ENCODE results near the gene MEA1.

The MEA1 gene

GRCh38 chr6:43020052-43020705, 6.4 kb upstream of the MEA1 start:
- H3K36me3 ChIP-seq, result peaks cover 78% of the 10 kb centered on the region
- peak overlapping the region; percentile 95 for H3K27ac ChIP-seq
- H3K4me3 ChIP-seq (ENCODE audit: low read depth, low read length), result no peak overlapping the region

GRCh38 chr6:43019152-43019551, 5.4 kb upstream of the MEA1 start:
- Histone ChIP-seq H3K36me3 (peaks cover 68% of the 10 kb centered on the region), H3K9me3 (ENCODE audit: severe bottlenecking) (no peaks in the 10 kb centered on the region), H3K27ac (no peak overlapping the region), H3K4me3 (ENCODE audit: low read depth, low read length) (no peak overlapping the region), H3K27me3 (ENCODE audit: insufficient read depth, low read depth, severe bottlenecking) (no peaks in the 10 kb centered on the region)
- no peak for TF ChIP-seq CTCF (IDR thresholded peaks at IDR 0.05; ENCODE audit: low read depth, low read length)
- DNase-seq, result no peak

More at GRCh38 chr6:43020052-43020705, 6.4 kb upstream of the MEA1 start:
- TF ChIP-seq CTCF (IDR thresholded peaks at IDR 0.05; ENCODE audit: low read depth, low read length), result no peak
- no peaks in the 10 kb centered on the region for H3K27me3 ChIP-seq (ENCODE audit: insufficient read depth, low read depth, severe bottlenecking)
- no peak for DNase-seq
- H3K9me3 ChIP-seq (ENCODE audit: severe bottlenecking), result no peaks in the 10 kb centered on the region

- TF ChIP-seq CTCF (IDR thresholded peaks at IDR 0.05; ENCODE audit: low read depth, low read length), result no peak
- H3K36me3 ChIP-seq, result peaks cover 66% of the 10 kb centered on the region
- H3K9me3 ChIP-seq (ENCODE audit: severe bottlenecking), result no peaks in the 10 kb centered on the region
- H3K27me3 ChIP-seq (ENCODE audit: insufficient read depth, low read depth, severe bottlenecking), result no peaks in the 10 kb centered on the region
- no peak overlapping the region for H3K27ac ChIP-seq
- DNase-seq, result no peak
- no peak overlapping the region for H3K4me3 ChIP-seq (ENCODE audit: low read depth, low read length)
These were observed 3.2 kb upstream of the MEA1 start for GRCh38 chr6:43016943-43017334.

- no peak for TF ChIP-seq CTCF (IDR thresholded peaks at IDR 0.05; ENCODE audit: low read depth, low read length)
- Histone ChIP-seq H3K9me3 (ENCODE audit: severe bottlenecking) (no peaks in the 10 kb centered on the region), H3K36me3 (peaks cover 70% of the 10 kb centered on the region), H3K27ac (0 out of 2 replicates have a peak overlapping the region, but pooled peaks have one; percentile 1), H3K4me3 (ENCODE audit: low read depth, low read length) (no peak overlapping the region), H3K27me3 (ENCODE audit: insufficient read depth, low read depth, severe bottlenecking) (no peaks in the 10 kb centered on the region)
- DNase-seq, result no peak
These were observed 2.6 kb upstream of the MEA1 start for GRCh38 chr6:43016176-43016942.

GRCh38 chr6:43014434-43014909, 726 bp upstream of the MEA1 start:
- no peaks in the 10 kb centered on the region for H3K9me3 ChIP-seq (ENCODE audit: severe bottlenecking)
- no peak for DNase-seq
- no peaks in the 10 kb centered on the region for H3K27me3 ChIP-seq (ENCODE audit: insufficient read depth, low read depth, severe bottlenecking)
- peak overlapping the region; percentile 80 for H3K27ac ChIP-seq
- no peak for TF ChIP-seq CTCF (IDR thresholded peaks at IDR 0.05; ENCODE audit: low read depth, low read length)
- H3K36me3 ChIP-seq, result peaks cover 72% of the 10 kb centered on the region
- H3K4me3 ChIP-seq (ENCODE audit: low read depth, low read length), result peak overlapping the region; percentile 82
